COLO668 (cell line): ENCODE data around the gene CHST15.

Source experiments
- DNase-seq: peaks from one replicate; lab custom pipeline; 2025; ENCODE audit not compliant: unreplicated experiment; lab: John Stamatoyannopoulos, UW

CHST15 gene

GRCh38 chr10:124002391-124003069, 90.9 kb downstream of the CHST15 start:
- DNase-seq = no peak

DNA sequence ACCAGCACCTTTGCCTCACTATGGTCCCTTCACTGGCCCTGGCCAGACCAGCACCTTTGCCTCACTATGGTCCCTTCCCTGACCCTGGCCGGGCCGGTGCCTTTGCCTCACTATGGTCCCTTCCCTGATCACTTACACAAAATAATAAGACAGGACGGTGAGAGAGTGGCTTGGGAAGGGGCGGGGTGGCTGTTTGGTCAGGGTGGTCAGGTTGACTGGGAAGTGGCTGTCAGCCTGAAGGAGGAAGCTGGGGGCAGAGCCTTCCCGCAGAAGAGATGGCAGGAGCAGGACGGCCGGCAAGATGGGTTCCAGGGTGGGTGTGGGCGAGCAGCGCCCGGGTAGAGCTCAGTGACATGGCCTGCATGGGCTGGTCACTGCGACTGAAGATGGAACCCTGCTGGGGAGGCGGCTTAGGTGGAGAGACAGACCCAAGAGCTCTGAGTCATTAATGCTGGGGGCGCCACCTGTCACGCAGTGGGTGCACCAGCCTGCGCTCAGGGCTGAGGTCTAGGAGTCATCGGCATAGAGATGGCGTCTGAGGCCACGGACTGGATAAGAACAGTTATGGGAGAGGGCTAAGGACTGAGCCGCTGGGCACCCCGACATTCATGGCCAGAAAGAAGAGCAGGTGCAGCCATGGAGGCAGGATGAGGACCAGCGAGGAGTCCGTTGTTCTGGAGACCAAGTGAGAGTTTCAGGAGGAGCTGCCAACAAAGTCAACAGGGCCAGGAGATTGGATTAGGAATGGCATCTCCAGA, 91.8 kb downstream of the CHST15 start:
- no peak for DNase-seq

- DNase-seq = no peak
These were observed 92.6 kb downstream of the CHST15 start for GRCh38 chr10:124000792-124001201.

GRCh38 chr10:123999956-124000615, 93.3 kb downstream of the CHST15 start:
- no peak for DNase-seq

DNA sequence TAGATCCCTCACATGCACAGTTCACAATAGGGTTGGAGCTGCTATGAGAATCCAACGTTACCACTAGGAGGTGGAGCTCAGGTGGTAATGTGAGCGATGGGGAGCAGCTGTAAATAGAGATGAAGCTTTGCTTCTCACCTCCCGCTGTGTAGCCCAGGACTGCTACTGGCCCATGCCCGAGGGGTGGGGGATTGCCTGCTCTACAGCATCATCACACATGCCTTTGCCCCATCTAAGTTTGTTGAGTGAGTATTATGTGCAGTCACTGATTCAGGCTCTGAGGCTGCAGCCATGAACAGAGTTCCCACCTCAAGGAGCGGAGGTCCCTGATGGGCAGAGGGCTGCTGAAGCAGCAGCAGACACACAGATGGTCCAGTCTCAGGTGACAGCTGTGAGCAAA, 94.1 kb downstream of the CHST15 start:
- DNase-seq = peak; percentile 3

DNA sequence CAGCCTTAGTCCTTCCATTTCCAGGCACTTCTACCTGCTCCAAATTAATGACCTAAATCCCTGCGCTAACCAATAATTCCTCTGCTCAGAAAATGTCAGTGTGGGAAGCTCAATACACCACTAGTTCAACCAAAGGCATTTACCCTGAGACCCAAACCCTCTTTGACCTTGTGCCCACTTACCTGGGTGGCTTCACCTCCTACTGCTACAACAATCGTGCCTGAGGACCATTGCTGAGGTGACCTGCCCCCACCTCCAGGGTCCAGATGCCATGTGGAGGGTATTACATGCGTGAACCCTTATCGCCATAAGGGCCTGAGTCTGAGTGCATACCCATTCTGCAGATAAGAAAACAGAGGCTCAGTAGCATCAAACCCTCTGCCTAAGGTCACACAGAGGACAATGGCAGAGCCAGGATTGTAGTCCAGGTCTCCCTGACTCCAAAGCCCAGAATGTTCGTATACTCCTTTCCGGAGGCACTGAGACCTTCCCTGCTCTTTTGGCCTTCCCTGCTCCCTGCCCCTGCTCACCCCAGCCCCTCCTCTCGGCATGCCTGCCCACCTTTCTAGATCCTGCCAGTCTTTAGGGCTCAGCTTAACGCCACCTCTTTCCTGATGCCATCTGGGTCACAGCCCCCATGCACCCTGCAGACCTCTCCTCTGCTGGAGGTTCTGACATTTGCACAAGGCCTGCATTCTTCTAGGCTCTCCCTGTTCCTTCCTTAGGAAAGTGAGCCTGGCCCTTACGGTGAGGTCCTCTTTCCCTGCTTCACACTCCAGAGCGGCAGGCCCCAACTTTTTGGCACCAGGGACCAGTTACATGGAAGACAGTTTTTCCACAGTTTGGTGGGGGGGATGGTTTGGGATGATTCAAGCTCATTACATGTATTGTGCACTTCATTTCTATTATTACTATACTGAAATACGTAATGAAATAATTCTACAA, 94.9 kb downstream of the CHST15 start:
- no peak for DNase-seq

DNA sequence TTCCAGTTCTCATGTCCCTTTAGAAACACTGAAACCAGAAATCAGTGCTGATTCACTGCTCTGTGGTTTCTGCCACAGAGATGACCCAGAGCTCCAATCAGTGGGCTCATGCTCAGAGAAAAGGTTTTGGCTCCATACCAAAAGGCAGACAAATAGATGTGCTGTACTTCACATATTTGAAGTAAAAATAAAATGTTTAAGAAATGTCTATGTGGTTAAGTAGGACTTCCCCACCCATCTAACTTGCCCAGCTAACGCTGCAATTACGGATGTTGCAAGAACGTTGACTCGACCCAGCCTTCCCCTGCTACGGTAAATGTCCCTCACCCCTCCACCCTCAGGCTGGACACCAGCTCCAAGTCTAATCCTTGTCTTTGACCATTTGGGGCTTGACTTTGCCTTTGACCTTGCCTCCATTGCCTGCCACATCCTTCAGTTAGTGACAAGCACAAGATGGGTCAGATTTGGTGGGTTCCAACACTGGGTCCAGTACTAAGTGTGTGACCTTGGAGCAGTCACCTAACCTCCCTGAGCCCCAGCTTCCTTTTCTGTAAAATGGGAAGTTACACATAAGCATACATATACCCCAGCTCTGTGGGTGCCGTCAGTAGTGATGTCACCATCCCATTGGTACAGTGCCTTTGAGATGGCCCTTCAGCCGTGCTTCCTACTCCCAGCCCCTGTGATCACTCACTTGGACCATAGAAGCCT, 95.8 kb downstream of the CHST15 start:
- DNase-seq = no peak

GRCh38 chr10:123997013-123997412, 96.4 kb downstream of the CHST15 start:
- DNase-seq = no peak

DNA sequence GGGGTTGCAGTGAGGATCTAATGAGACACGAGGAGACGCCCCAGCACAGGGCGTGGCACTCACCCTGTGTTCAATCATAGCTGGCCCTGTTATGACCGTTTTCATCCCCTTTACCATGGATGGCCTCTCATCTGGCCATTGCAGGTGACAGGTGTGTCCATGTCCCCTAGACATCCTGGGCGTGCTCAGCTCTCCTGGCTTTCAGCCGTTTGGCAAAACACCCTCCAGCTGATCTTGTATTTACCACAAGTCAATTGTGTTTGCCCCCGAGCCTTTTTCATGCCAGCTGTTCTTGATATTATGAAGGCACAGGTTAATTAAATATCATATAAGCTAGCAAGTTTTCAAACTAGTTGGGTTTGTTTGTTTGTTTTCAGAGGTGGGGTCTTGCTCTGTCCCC, 97.1 kb downstream of the CHST15 start:
- peak; percentile 18 for DNase-seq

GRCh38 chr10:123995461-123996131, 97.8 kb downstream of the CHST15 start:
- peak; percentile 20 for DNase-seq

- DNase-seq = no peak
These were observed 98.3 kb downstream of the CHST15 start for GRCh38 chr10:123995082-123995460.

DNA sequence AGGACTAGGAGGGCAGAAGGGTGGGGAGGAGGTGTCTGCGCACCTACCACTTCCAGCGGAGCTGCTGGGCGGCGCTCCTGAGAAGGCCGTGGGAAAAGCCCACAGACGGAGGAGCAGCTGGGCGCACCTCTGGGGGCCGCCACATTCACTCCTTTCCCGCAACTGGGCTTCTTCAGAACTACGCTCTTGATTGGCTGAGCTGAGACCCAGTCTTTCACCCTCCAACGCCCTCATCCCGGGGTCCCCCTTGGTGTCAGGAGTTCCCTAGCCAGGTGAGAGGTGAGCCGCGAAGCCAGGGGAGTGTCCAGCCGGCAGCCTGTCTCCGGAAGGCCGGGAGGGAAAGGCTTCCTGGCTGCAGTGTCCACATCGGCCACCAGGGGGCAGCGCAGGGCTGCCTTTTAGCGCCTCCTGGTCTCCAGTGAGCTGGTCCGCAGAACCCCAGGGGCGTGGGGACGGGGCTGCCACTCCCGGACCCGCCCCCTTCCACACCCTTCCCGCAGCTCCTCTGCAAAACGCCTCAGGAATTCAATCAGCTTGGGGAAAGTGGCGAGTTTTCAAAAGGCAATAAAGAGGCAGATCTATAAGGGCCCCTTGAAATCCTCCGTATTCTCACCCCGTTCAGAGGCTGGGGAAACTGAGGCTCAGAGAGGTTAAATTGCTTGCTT, 98.8 kb downstream of the CHST15 start:
- peak; percentile 70 for DNase-seq

DNA sequence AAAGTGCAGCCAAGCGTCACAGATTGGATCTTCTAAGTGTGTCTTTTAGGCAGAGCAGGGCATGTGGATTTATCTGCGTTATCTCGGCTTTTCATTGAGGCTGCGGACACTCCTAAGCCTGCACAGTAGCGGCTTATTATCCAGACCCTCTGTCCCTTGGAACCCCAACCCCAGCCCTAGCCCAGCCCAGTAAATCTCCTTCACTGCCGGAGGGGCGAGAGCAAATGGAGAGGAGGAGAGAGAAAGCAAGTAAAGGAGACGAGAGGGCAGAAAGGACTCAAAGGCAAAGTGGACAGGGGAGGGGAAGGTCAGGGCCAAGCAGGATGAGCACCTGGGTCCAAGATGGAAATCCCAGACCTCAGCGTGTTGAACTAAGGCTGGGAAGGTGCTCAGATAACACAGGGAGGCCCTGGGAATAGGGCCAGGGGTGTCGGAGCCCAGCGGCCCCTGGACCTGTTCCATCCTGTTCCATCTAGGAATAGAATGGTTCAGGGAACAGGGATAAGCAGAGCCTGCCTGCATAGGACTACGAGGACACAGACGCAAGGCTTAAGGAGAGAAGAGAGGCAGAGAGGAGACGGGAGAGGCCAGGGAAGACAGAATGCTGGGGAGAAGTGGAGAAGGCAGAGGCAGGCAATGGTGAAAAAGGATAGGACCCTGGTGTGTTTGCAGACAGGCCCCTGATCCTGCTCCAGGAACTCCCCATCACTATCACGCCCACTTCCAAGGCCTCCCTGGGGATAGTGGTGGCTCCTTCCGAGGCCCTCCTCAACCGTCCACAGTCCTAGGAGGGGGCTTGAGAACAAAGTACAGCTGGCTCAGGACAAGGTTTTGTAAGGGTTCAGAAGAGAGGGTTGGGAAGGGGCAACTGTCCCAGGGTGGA, 99.6 kb downstream of the CHST15 start:
- no peak for DNase-seq

DNA sequence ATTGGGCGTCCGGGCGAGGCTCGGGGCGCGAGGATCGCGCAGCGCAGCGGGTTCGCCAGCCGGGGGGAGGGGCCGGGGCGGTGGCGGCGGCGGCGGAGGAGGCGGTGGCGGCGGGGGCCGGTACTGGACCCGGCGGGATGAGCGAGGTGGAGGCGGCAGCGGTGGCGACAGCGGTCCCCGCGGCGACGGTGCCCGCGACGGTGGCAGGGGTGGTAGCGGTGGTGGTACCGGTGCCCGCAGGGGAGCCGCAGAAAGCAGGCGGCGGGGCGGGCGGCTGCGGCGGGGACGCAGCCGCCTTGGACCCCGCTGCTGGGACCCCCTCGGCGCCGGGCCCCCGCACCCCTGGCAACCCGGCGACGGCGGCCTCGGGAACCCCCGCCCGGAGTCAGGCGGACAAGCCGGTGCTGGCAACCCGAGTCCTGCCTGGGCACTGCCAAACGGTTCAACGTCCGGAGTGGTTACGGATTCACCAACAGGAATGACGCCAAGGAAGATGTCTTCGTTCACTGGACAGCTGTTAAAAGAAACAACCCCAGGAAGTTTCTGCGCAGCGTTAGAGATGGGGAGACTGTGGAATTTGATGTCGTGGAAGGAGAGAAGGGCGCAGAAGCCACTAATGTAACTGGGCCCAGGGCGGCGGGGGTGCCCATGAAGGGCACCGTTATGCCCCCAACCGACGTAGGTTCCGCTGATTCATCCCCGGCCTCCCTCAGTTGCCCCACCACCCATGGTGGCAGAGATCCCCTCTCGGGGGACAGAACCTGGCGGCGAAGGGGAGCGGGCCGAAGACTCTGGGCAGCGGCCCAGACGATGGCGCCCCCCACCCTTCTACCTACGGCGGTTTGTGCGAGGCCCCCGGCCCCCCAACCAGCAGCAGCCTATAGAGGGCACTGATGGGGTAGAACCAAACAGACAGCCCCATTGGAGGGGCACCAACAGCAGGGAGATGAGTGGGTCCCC, 101.5 kb downstream of the CHST15 start:
- DNase-seq = peak; percentile 3

DNA sequence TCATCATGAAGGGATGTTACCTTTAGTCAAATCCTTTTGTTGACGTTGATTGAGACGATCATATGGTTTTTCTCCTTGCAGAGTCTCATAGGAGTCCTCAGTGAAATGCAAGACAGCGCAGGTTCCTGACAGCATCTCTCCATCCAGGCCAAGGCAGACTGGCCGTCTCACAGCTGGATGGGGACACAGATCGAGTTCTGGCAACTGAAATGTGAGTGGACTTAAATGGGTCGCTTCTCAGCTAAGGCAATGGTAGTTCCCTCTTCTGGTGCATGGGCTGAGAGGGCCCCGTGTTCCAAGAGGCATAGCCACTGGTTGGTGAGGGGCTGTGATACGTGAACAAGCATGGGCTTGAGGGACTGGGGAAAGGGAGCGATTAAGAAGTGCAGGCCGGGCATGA, 102.5 kb downstream of the CHST15 start:
- DNase-seq = no peak

- DNase-seq = no peak
These were observed 104.7 kb downstream of the CHST15 start for GRCh38 chr10:123988694-123989093.

DNA sequence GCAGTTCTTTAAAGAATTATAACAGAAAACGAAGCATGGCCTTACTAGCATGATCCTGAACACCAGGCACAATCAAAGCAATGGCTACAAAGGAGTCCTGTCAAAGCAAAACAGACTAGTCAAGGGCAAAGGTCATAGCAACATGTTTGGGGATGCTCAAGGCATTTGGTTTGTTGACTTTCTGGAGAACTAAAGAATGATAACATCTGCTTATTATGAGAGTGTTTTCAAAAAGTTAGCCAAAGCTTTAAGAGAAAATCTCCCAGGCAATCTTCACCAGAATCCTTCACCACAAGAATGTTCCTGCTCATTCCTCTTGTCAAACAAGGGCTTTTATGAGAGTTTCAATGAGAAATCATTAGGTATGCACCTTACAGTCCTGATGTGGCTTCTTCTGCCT, 106.7 kb downstream of the CHST15 start:
- no peak for DNase-seq
